GM18951 (cell line): Measurements from ENCODE around the gene CACNA2D3.
"Not testable (repeated sequence)": the region's sequence is repeated elsewhere in the genome, so short reads cannot be mapped to it uniquely, and the experiment has no call there.

ENCODE experiments used
- POLR2A ChIP-seq: IDR thresholded peaks from 4 replicates; pipeline ENCODE4 v1.6.1; 2011; ENCODE audit warnings: mild to moderate bottlenecking; ENCODE audit not compliant: insufficient read length, insufficient read depth; ENCODE audit errors: extremely low read depth
- in situ Hi-C: fragments of 300-500 bp; cut with MboI; formaldehyde crosslinking; loops from one replicate; pipeline ENCODE4 v1.12.0; 2022; ENCODE audit warnings: low sequenced_read_pairs, mixed read lengths, inconsistent platforms; ENCODE audit not compliant: unreplicated experiment

CACNA2D3 gene

DNA sequence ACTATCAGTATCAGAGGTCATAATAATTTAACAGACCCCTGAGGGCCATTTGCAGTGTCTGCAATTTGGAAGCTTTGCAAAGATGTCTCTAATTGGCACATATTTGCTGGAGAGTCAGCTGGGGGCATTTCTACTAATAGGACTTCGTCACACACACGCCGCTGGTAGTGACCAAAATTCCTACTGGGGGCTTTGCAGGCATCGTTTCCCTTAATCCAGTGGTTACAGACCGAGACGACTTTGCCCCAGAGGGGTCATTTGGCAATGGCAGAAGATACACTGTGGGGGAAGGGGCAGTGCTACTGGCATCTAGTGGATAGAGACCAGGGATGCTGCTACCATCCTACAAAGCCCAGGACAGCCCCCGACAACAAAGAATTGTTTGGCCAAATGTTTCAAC is 956.5 kb downstream of the CACNA2D3 start:
- in situ Hi-C loops = no loop called here
- TF ChIP-seq POLR2A = no peak

DNA sequence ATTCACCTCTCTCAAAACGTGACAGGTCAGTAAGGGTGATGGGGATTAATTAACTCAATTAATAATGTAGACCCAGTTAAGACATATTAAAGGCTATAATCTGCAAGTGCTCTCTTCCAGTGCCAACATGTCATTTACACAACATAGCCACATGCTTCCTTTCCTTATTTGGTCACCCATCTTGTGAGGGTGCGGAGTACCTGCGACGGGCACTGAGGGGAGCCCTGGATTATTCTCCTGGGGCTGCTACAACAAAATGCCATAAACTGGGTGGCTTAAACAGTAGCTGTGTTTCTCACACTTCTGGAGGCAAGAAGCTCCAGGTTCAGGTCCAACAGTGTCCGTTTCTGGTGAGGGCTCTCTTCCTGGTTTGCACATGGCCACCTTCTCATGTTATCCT is 962.9 kb downstream of the CACNA2D3 start:
- in situ Hi-C loops = no loop called here
- no peak for TF ChIP-seq POLR2A

DNA sequence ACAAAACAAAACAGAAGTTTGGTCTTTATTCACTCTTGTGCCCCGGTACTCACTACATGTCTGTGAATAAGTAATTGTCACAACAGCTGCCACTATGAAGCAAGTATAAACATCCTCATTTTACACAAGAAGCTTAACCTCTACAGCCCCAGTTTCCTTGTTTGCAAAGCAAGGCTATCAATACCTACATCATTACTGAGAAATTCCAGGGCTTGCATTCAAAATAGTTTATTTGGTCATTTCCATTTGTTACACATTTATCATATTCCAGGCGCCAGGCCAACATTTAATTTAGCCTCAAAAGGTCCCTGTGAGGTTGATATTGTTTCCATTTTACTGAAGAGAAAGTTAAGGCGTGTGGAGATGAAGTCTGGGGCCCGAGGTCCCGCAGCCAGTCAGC is 966.9 kb downstream of the CACNA2D3 start:
- no peak for TF ChIP-seq POLR2A

DNA sequence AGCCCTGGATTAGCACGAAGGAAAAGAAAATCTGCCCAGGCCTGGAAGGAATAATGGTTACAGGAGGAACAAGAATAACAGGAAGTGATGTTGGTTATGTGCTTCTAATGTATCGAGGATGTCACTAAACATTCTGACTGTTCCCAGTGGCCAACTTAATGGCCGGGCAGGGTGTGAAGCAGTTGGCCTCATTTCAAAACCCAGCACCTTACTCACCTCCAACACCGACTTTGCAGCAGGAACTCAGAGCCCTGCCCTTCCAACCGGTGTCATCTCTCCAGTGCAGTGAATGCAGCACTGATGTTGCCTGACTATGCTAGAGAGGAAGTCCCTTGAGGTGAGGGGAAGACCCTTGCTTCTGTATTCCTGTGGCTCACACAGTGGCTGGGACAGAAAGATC is 967.9 kb downstream of the CACNA2D3 start:
- in situ Hi-C loops = no loop called here
- TF ChIP-seq POLR2A = no peak

More for the DNA sequence above, 966.9 kb downstream of the CACNA2D3 start:
- in situ Hi-C loops = no loop called here

DNA sequence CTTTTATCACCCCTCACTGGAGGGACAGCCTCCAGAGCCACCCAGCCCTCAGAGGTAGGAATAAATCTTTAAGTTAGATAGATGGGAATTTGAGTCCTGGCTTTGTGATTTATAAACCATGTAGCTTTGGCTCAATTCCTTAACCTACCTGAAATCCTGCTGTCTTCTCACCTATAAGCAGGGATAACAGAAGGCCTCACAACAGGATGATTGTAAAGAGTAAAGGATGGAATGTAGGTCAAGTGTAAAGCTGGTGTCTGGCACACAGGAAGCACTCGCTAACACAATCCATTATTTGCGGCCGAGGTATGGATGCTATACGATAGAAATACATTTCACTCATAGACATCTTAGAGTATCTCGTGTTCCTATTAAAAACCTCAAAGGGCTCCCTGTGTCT is 968.4 kb downstream of the CACNA2D3 start:
- in situ Hi-C loops = no loop called here
- no peak for TF ChIP-seq POLR2A

DNA sequence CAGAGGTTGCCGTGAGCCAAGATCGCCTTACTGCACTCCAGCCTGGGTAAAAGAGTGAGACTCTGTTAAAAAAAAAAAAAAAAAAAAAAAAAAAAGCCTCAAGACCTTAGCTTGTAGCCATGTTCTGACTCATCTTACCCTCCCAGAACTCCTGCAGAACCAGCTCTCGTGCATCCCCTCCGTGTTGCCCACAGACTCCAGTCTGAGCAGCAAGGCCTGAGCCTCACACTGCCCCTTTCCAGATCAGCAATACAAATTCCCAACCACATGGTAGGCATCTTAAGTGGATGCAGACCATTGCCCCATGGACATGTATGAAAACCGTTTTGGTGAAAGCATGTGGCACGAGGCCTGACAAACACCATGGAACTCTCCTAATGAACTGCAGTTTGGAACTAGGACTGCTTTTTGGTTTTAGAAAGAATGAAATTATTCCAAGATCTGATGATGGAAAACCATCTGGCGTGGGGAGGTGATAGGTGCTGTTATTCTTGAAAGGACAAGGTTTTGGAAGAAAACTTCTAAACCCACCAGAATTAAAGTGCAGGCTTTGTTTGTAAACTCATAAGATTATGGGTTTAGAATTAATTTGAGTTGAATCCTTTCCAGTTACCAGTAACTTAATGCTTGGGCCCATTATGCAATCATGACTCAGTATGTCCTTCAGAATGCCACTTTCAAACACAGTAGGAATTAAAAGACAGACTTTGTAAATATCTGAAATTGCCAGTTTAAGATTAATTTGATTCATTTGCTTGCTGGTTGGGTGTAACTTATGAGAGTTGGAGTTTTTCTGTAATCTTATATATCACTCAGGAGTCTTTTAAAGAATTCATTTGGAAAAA is 969.3 kb downstream of the CACNA2D3 start:
- TF ChIP-seq POLR2A = no peak
- in situ Hi-C loops = no loop called here

DNA sequence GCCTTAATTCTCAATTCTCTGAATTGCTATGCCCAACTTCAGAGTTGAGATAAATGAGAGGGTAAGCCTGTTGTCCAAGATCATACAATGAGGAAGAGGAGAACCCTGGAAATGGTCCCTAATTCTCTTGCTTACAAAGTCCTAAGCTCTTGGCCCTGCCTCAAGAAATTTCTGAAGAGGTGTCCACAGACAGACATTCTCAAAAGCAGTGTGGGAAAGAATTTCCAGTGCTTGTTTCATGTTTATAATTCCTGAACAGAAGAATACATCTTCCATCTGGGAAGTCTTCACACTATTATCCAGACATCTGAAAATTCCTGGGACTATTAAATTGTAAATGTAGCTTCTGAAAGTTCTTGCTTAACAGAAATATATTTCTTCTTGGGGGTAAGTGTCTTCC is 972.3 kb downstream of the CACNA2D3 start:
- no peak for TF ChIP-seq POLR2A
- in situ Hi-C loops = no loop called here

DNA sequence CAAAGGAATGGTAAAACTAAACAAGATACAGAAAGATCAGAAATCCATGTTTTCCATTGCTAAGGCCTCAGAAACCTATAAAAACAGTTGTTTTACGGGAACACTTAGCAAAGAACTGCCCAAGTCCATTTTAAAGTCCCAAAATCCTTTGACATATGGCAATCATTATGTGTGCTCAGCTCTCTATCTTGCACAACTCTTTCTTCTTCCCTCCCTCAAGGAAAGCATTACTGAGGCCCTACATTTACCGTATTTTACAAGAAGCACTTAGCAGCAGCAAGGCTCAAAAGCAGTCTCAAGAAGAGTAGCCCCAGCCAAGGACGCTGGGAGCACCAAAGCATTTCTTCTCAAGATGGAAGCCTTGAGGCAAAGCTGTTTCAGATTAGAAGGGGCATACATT is 975.1 kb downstream of the CACNA2D3 start:
- in situ Hi-C loops = no loop called here

DNA sequence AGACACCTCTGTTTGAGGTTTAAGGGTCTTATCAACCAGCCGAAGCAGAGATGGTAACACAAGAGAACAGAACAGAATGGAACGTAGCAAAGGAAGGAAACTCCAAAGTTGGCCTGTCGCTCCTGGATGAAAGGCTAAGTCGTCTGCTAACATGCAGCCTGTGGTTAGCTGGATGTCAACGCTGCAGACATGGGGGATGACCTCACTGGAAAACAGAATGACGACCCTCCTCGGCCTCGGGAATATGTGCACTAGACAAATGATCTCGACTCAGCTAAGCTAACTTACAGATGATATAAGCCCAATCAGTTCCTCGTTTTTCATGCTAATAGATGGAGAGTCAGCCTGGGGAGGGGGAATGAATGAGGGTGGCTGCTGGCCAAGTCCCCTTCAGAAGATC is 983.3 kb downstream of the CACNA2D3 start:
- no peak for TF ChIP-seq POLR2A
- in situ Hi-C loops = no loop called here

More for the DNA sequence above, 975.1 kb downstream of the CACNA2D3 start:
- TF ChIP-seq POLR2A = no peak

DNA sequence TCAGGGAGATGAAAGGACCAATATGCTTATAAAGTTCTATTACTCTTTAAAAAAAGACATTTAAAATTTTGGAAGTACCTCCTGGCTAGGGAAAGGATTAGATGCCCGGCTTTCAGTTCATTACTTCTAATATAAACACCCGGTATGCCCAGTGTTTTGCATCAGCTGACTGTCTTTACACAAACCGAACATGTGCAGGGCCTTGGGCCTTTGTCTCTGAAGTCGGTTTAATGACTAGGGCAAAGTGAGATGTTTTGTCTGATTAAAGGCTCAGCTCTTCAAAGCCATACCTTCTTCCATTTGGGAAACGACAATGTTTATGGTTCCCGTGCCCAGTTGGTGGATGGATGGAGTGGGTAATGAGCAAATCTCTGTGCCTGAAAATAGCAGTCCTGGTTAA is 984.8 kb downstream of the CACNA2D3 start:
- TF ChIP-seq POLR2A = no peak
- in situ Hi-C loops = no loop called here

DNA sequence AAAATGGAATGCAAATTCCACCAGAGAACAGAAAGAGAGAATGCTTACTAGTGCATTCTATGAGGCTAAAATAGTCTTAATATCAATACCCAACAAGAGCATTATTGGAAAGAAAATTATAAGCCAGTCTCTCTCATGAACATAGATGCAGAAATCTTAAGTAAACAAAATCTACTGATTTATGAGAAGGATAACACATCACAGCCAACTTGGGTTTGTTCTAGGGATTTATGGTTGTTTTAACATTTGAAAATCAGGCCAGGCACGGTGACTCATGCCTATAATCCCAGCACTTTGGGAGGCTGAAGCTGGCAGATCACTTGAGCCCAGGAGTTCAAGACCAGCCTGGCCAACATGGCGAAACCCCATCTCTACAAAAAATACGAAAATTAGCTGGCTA is 989.6 kb downstream of the CACNA2D3 start:
- in situ Hi-C loops = not testable (repeated sequence)

DNA sequence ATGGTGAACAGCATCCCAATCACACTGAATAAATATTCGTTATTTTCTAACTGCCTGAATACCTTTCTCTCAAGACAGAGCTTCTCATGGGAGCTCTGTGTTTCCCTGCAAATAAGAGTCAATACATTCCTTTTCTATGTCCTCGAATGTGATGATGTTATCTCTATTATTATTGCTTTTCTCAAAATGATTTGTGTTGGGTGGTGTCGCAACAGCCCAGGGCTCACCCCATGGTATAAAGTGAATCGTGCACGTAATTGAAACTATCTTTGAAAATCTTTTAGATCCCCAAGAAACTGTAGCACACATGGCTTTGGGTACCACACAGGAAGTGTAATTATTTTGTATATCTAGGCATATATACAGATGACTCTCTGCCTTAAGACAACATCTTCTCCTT is 996.1 kb downstream of the CACNA2D3 start:
- TF ChIP-seq POLR2A = no peak
- in situ Hi-C loops = no loop called here

DNA sequence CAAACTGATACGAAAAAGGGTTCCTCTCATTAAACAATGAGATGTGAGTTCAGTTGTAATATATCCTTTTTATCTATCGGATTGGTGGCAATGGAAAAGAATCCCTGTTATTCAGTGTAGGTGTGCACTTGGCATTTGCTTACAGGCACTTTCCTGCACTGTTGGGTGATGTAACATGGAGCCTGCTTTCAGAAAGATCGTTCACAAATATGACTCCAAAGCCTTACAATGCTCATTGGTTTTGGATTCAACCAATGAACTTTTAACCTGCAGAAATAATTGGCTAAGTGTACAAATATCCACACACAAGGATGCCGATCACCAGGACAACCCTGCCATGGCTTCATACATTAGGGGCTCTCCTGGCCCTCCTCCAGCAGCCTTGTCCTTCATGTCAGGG is 996.9 kb downstream of the CACNA2D3 start:
- in situ Hi-C loops = no loop called here

DNA sequence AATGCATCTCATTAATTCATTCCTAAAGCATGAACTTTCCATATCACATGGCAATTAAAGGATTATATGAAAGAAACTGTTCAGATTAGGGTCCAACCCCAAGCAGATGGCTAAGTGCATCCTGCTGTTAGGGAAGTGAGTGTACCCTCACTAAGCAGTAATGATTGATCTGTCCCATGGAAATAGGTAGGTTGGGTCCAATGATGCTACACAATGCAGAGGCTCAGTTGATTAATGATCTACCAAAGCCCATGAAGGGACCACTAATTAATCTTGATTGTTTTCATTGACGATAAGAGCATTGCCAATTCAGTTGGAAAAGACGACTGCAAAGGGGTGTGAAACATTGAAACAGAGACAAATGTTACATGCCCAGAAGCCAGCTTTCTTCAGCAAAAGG is 1000.0 kb downstream of the CACNA2D3 start:
- no peak for TF ChIP-seq POLR2A
- in situ Hi-C loops = no loop called here

More for the DNA sequence above, 996.9 kb downstream of the CACNA2D3 start:
- TF ChIP-seq POLR2A = no peak
